Osteocyte (in vitro differentiated cells): ENCODE data around the gene TNFAIP8. TPM values are rescaled to one million over a fixed set of nuclear protein-coding genes. Genes with fewer than 3 reads are reported as not detected.

Experiments used
- DNase-seq: peaks from one replicate; pipeline ENCODE4 v3.0.0; 2021; ENCODE audit warnings: mixed read lengths; ENCODE audit not compliant: unreplicated experiment; ENCODE audit errors: extremely low spot score
- H3K27ac Mint-ChIP-seq: one replicate; pipeline ENCODE4 v1.8.0; 2021; ENCODE audit warnings: mild to moderate bottlenecking, mixed read lengths; ENCODE audit not compliant: unreplicated experiment
- H3K27me3 Mint-ChIP-seq: one replicate; pipeline ENCODE4 v1.8.0; 2021; ENCODE audit warnings: mixed read lengths; ENCODE audit not compliant: unreplicated experiment
- H3K36me3 Mint-ChIP-seq: one replicate; pipeline ENCODE4 v1.8.0; 2021; ENCODE audit warnings: mixed read lengths; ENCODE audit not compliant: unreplicated experiment
- H3K4me1 Mint-ChIP-seq: one replicate; pipeline ENCODE4 v1.8.0; 2021; ENCODE audit warnings: mixed read lengths; ENCODE audit not compliant: unreplicated experiment
- H3K4me3 Mint-ChIP-seq: one replicate; pipeline ENCODE4 v1.8.0; 2021; ENCODE audit warnings: mild to moderate bottlenecking, moderate library complexity, mixed read lengths; ENCODE audit not compliant: unreplicated experiment
- H3K9me3 Mint-ChIP-seq: one replicate; pipeline ENCODE4 v1.8.0; 2021; ENCODE audit warnings: mixed read lengths; ENCODE audit not compliant: unreplicated experiment
- CTCF ChIP-seq: fragments of 200-600 bp; sonication (generic); IDR thresholded peaks from 2 replicates; pipeline ENCODE4 v1.5.0; 2021; ENCODE audit warnings: antibody characterized with exemption, mild to moderate bottlenecking, moderate library complexity
- total RNA-seq: library from RNA; stranded (reverse); gene quantifications from 2 replicates; pipeline ENCODE4 v1.2.1, GENCODE V29; 2021

Gene TNFAIP8
- total RNA-seq, 1 donor from 2014 or later: 13.3 TPM

GRCh38 chr5:119329666-119330065, 26.2 kb upstream of the TNFAIP8 start:
- no peak overlapping the region for H3K27ac Mint-ChIP-seq
- DNase-seq: no peak
- no peaks in the 10 kb centered on the region for H3K36me3 Mint-ChIP-seq
- TF ChIP-seq CTCF: no peak
- H3K4me3 Mint-ChIP-seq: no peak overlapping the region
- H3K9me3 Mint-ChIP-seq: no peaks in the 10 kb centered on the region
- no peaks in the 10 kb centered on the region for H3K27me3 Mint-ChIP-seq
- peaks cover 21% of the 10 kb centered on the region for H3K4me1 Mint-ChIP-seq

GRCh38 chr5:119330367-119331183, 25.2 kb upstream of the TNFAIP8 start:
- H3K4me1 Mint-ChIP-seq: peaks cover 16% of the 10 kb centered on the region
- H3K27me3 Mint-ChIP-seq: no peaks in the 10 kb centered on the region

GRCh38 chr5:119331566-119332095, 24.2 kb upstream of the TNFAIP8 start:
- H3K27ac Mint-ChIP-seq: no peak overlapping the region
- no peak for DNase-seq
- peaks cover 14% of the 10 kb centered on the region for H3K4me1 Mint-ChIP-seq
- H3K36me3 Mint-ChIP-seq: no peaks in the 10 kb centered on the region
- TF ChIP-seq CTCF: no peak
- no peaks in the 10 kb centered on the region for H3K9me3 Mint-ChIP-seq
- no peak overlapping the region for H3K4me3 Mint-ChIP-seq
- no peaks in the 10 kb centered on the region for H3K27me3 Mint-ChIP-seq

More at GRCh38 chr5:119330367-119331183, 25.2 kb upstream of the TNFAIP8 start:
- Mint-ChIP-seq H3K9me3 (no peaks in the 10 kb centered on the region), H3K36me3 (no peaks in the 10 kb centered on the region), H3K4me3 (no peak overlapping the region), H3K27ac (no peak overlapping the region)
- no peak for DNase-seq
- TF ChIP-seq CTCF: no peak

- H3K4me3 Mint-ChIP-seq: no peak overlapping the region
- peaks cover 18% of the 10 kb centered on the region for H3K4me1 Mint-ChIP-seq
Measured at GRCh38 chr5:119332208-119332607, 23.6 kb upstream of the TNFAIP8 start.

More at GRCh38 chr5:119332208-119332607, 23.6 kb upstream of the TNFAIP8 start:
- Mint-ChIP-seq H3K27ac (no peak overlapping the region), H3K36me3 (no peaks in the 10 kb centered on the region), H3K9me3 (no peaks in the 10 kb centered on the region), H3K27me3 (no peaks in the 10 kb centered on the region)
- no peak for TF ChIP-seq CTCF
- DNase-seq: no peak
